H54 (cell line): ENCODE results near the gene KIF18B.

Experiments used
- DNase-seq: peaks from one replicate; pipeline ENCODE4 v3.0.0; 2011; ENCODE audit warnings: low spot score, mixed read lengths; ENCODE audit not compliant: insufficient read length
- FAIRE-seq: peaks from 3 replicates; lab custom pipeline; 2011; peaks lifted over from hg19 to GRCh38; lab: Jason Lieb, UNC
- POLR2A ChIP-seq: IDR thresholded peaks from 2 replicates; pipeline ENCODE4 v1.6.1; 2011; ENCODE audit warnings: low read depth, mild to moderate bottlenecking, low read length

KIF18B gene

GRCh38 chr17:44940317-44940716, 7.3 kb downstream of the KIF18B start:
- no peak for TF ChIP-seq POLR2A
- FAIRE-seq = no peak

GRCh38 chr17:44935116-44935515, 12.5 kb downstream of the KIF18B start:
- FAIRE-seq (no peak), DNase-seq (no peak)
- no peak for TF ChIP-seq POLR2A

More at GRCh38 chr17:44940317-44940716, 7.3 kb downstream of the KIF18B start:
- no peak for DNase-seq

- DNase-seq (no peak), FAIRE-seq (no peak)
- no peak for TF ChIP-seq POLR2A
These were observed 12.8 kb downstream of the KIF18B start for GRCh38 chr17:44934745-44935105.

GRCh38 chr17:44933824-44934744, 13.5 kb downstream of the KIF18B start:
- DNase-seq (no peak), FAIRE-seq (no peak)
- no peak for TF ChIP-seq POLR2A

GRCh38 chr17:44932787-44933097, 14.8 kb downstream of the KIF18B start:
- DNase-seq (no peak), FAIRE-seq (no peak)
- no peak for TF ChIP-seq POLR2A

- TF ChIP-seq POLR2A = no peak
- DNase-seq = no peak
- FAIRE-seq = no peak
These were observed 15.3 kb downstream of the KIF18B start for GRCh38 chr17:44932096-44932786.

- FAIRE-seq (no peak), DNase-seq (no peak)
- no peak for TF ChIP-seq POLR2A
These were observed 16.2 kb downstream of the KIF18B start for GRCh38 chr17:44931376-44931775.

- DNase-seq (no peak), FAIRE-seq (no peak)
- TF ChIP-seq POLR2A = no peak
These were observed 16.9 kb downstream of the KIF18B start for GRCh38 chr17:44930667-44931066.

- no peak for TF ChIP-seq POLR2A
- FAIRE-seq = no peak
- no peak for DNase-seq
These were observed 18.4 kb downstream of the KIF18B start for GRCh38 chr17:44928950-44929720.

- DNase-seq (no peak), FAIRE-seq (no peak)
- no peak for TF ChIP-seq POLR2A
These were observed 19.4 kb downstream of the KIF18B start for GRCh38 chr17:44928136-44928535.

- no peak for TF ChIP-seq POLR2A
- FAIRE-seq (no peak), DNase-seq (no peak)
These were observed 19.9 kb downstream of the KIF18B start for GRCh38 chr17:44927696-44928095.

GRCh38 chr17:44926821-44927525, 20.6 kb downstream of the KIF18B start:
- DNase-seq = no peak
- no peak for TF ChIP-seq POLR2A
- no peak for FAIRE-seq
